ENCODE measurements around the gene SLC16A11. TPM values are rescaled to one million over a fixed set of nuclear protein-coding genes. Genes with fewer than 3 reads are reported as not detected.

SLC16A11 gene
- total RNA-seq, 1 experiment from 2014 or later = not detected

DNA sequence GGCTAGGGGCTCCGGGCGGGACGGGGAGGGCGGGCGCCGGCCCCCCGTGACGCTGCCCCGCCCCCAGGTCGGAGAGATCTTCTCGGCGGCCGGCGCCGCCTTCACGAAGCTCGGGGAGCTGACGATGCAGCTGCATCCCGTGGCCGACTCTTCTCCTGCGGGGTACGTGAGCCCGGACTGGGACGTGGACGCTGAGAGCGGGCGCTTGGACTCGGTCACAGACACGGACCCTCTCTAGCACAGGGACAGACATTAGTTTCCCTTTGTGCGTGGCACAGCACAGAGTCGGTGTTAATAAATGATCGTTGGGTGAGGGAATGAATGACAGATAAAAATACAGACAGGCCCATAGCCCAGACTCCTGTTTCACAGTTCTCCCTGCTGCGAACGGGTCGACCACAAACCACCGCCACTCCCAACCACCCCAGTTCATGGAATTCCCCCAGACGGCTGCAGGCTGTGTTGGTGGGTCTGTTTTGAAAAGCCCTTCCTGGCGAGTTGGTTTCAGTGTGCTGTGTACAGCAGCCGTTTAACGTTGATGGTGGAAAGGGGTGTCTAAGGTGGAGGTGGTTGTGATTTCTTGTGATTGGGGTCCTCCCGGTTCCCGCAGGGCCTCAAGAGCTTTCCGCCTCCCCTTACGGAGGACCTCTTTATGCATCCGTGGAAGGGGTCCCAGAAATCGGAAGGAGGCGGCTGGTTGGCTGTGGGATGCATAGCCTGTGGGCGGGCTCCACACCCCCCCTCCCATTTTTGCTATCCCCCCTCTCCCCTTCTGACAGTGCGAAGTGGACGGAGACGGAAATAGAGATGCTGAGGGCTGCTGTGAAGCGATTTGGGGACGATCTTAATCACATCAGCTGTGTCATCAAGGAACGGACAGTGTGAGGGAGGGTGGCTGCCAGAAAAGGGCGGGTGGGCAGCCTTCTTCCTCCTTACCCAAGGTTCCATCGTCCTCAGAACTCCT, 28.6 kb downstream of the SLC16A11 start:
- H3K36me3 Mint-ChIP-seq (ENCODE audit: insufficient read depth, unreplicated experiment) = peaks cover 24% of the 10 kb centered on the region
- no peak for DNase-seq (ENCODE audit: unreplicated experiment)
- intact Hi-C loops (cut with micrococcal nuclease) = no loop called here
- peak overlapping the region; percentile 99 for H3K27ac Mint-ChIP-seq (ENCODE audit: low read depth, unreplicated experiment)
- TF ChIP-seq, protein P1, sequence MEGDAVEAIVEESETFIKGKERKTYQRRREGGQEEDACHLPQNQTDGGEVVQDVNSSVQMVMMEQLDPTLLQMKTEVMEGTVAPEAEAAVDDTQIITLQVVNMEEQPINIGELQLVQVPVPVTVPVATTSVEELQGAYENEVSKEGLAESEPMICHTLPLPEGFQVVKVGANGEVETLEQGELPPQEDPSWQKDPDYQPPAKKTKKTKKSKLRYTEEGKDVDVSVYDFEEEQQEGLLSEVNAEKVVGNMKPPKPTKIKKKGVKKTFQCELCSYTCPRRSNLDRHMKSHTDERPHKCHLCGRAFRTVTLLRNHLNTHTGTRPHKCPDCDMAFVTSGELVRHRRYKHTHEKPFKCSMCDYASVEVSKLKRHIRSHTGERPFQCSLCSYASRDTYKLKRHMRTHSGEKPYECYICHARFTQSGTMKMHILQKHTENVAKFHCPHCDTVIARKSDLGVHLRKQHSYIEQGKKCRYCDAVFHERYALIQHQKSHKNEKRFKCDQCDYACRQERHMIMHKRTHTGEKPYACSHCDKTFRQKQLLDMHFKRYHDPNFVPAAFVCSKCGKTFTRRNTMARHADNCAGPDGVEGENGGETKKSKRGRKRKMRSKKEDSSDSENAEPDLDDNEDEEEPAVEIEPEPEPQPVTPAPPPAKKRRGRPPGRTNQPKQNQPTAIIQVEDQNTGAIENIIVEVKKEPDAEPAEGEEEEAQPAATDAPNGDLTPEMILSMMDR (IDR thresholded peaks at IDR 0.05; ENCODE audit: unreplicated experiment) = no peak
- no peaks in the 10 kb centered on the region for H3K27me3 Mint-ChIP-seq (ENCODE audit: insufficient read depth, unreplicated experiment)
- ChIA-PET POLR2A (interaction anchor here (0.5 to 1.6 kb wide), 6 partner anchors 20 to 426 kb away, joined by 3 to 12 read pairs (median 4); partner anchors contain the start of genes SLC16A13 and TXNDC17), CTCF (interaction anchor here (0.6 to 1.8 kb wide), 4 partner anchors 11 to 231 kb away, joined by 3 to 4 read pairs (median 3); no protein-coding TSS in a partner anchor)
- H3K4me1 Mint-ChIP-seq (ENCODE audit: insufficient read depth, unreplicated experiment) = peaks cover 15% of the 10 kb centered on the region
- H3K4me3 Mint-ChIP-seq (ENCODE audit: unreplicated experiment) = peak overlapping the region; percentile 96
- no peaks in the 10 kb centered on the region for H3K9me3 Mint-ChIP-seq (ENCODE audit: unreplicated experiment)
- BruUV-seq (replicated peaks) = TSS peak; percentile 1

DNA sequence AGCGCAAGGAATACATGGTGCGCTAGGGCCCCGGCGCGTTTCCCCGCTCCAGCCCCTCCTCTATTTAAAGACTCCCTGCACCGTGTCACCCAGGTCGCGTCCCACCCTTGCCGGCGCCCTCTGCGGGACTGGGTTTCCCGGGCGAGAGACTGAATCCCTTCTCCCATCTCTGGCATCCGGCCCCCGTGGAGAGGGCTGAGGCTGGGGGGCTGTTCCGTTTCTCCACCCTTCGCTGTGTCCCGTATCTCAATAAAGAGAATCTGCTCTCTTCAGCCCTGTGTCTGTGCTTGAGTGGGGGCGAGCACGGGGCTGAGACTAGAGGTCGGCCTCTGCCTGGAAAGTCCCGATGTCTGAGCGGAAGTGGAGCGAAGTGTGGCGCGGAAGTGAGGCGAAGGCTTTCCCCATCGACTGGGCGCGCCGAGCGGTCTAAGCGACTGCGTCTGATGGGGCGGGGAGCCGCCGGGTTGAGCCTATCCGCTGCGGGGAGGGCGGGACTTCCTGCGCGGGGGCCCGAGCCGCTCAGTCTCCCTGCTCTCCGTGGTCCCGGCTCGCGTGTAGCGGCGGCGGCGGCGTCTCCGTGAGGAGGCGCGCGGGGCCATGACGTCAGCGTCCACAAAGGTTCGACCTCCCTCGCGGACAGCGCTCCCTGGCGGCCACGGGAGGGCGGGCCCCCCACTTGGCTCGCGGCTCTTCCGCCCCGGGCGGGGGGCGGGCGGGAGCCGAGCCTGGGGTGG, 29.5 kb downstream of the SLC16A11 start:
- BruUV-seq (replicated peaks) = no TSS peak
- H3K4me1 Mint-ChIP-seq (ENCODE audit: insufficient read depth, unreplicated experiment) = peaks cover 15% of the 10 kb centered on the region
- DNase-seq (ENCODE audit: unreplicated experiment) = peak; percentile 96

DNA sequence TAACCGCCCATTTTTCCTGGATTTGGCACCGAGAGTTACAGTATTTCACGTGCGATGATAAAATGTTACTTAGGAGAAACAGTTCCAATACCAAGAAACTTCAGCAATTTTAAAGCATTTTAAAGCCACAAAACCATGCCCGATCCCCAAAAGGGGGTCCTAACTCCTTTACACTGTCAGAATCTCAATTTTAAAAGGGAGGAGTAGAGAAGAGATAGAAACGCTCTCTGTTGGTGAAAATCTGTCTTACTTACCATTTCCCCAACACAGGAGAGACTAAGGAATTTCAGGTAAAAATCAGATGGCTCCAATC, 32.0 kb downstream of the SLC16A11 start:
- BruUV-seq (replicated peaks) = TSS peak; percentile 72
- H3K9me3 Mint-ChIP-seq (ENCODE audit: unreplicated experiment) = no peaks in the 10 kb centered on the region
- intact Hi-C loops (cut with micrococcal nuclease) = no loop called here
- ChIA-PET CTCF (interaction anchor here (0.6 to 1.0 kb wide), 3 partner anchors 101 to 272 kb away, joined by 4 read pairs; no protein-coding TSS in a partner anchor), POLR2A (interaction anchor here (0.6 to 2.8 kb wide), 21 partner anchors 8 to 1525 kb away, joined by 3 to 21 read pairs (median 5); partner anchors contain the start of genes ALOX12, DERL2, KIAA0753 and MIS12)
- TF ChIP-seq, protein P1 (IDR thresholded peaks at IDR 0.05; ENCODE audit: unreplicated experiment) = no peak
- no peaks in the 10 kb centered on the region for H3K27me3 Mint-ChIP-seq (ENCODE audit: insufficient read depth, unreplicated experiment)
- DNase-seq (ENCODE audit: unreplicated experiment) = no peak
- H3K27ac Mint-ChIP-seq (ENCODE audit: low read depth, unreplicated experiment) = peak overlapping the region; percentile 99
- H3K4me3 Mint-ChIP-seq (ENCODE audit: unreplicated experiment) = peak overlapping the region; percentile 96
- peaks cover 48% of the 10 kb centered on the region for H3K36me3 Mint-ChIP-seq (ENCODE audit: insufficient read depth, unreplicated experiment)
- peaks cover 17% of the 10 kb centered on the region for H3K4me1 Mint-ChIP-seq (ENCODE audit: insufficient read depth, unreplicated experiment)

More for the DNA sequence above, 29.5 kb downstream of the SLC16A11 start:
- CTCF ChIA-PET = interaction anchor here (0.7 to 1.8 kb wide), 2 partner anchors 10 to 88 kb away, joined by 4 read pairs; no protein-coding TSS in a partner anchor
- intact Hi-C loops (cut with micrococcal nuclease) = no loop called here
- Mint-ChIP-seq H3K36me3 (ENCODE audit: insufficient read depth, unreplicated experiment) (peaks cover 29% of the 10 kb centered on the region), H3K27me3 (ENCODE audit: insufficient read depth, unreplicated experiment) (no peaks in the 10 kb centered on the region), H3K9me3 (ENCODE audit: unreplicated experiment) (no peaks in the 10 kb centered on the region), H3K27ac (ENCODE audit: low read depth, unreplicated experiment) (peak overlapping the region; percentile 99), H3K4me3 (ENCODE audit: unreplicated experiment) (peak overlapping the region; percentile 96)
- POLR2A ChIA-PET = interaction anchor here (0.6 to 2.8 kb wide), 6 partner anchors 21 to 1678 kb away, joined by 3 to 14 read pairs (median 3); partner anchors contain the start of genes KIAA0753, SLC16A13 and TXNDC17
- TF ChIP-seq, protein P1 (IDR thresholded peaks at IDR 0.05; ENCODE audit: unreplicated experiment) = peak; percentile 55
